BLaER1 treated with 17β-estradiol and CSF1 and Interleukin-3, amounts not matched to agents 10 nM and 100 nM (cell line): ENCODE results near the gene SRP9.

Source experiments
- H3K27ac ChIP-seq, 11 experiments: shearing (Covaris generic); formaldehyde crosslinking; 2 replicates each; pipeline ENCODE4 v1.8.1; 2022
- H3K27me3 ChIP-seq, 11 experiments: shearing (Covaris generic); formaldehyde crosslinking; 2 replicates each; pipeline ENCODE4 v1.8.1; 2022
- H3K36me3 ChIP-seq, 11 experiments: shearing (Covaris generic); formaldehyde crosslinking; 2 replicates each; pipeline ENCODE4 v1.8.1; 2022
- H3K4me1 ChIP-seq, 10 experiments: shearing (Covaris generic); formaldehyde crosslinking; 2 replicates each; pipeline ENCODE4 v1.8.1; 2022
- H3K4me2 ChIP-seq, 11 experiments: shearing (Covaris generic); formaldehyde crosslinking; 2 replicates each; pipeline ENCODE4 v1.8.1; 2022
- H3K4me3 ChIP-seq, 10 experiments: shearing (Covaris generic); formaldehyde crosslinking; 2 replicates each; pipeline ENCODE4 v1.8.1; 2022
- H3K9ac ChIP-seq, 11 experiments: shearing (Covaris generic); formaldehyde crosslinking; 2 replicates each; pipeline ENCODE4 v1.8.1; 2022
- H3K9me3 ChIP-seq, 11 experiments: shearing (Covaris generic); formaldehyde crosslinking; replicated peaks in 1 of 11; 2 replicates each; pipeline ENCODE4 v1.8.1; 2022
- H4K20me1 ChIP-seq, 11 experiments: shearing (Covaris generic); formaldehyde crosslinking; 2 replicates each; pipeline ENCODE4 v1.8.1; 2022
- Cebpa-rat ChIP-seq, 11 experiments: shearing (Covaris generic); IDR thresholded peaks; 2 replicates each; pipeline ENCODE4 v1.8.1; 2022

The SRP9 gene, protein sequence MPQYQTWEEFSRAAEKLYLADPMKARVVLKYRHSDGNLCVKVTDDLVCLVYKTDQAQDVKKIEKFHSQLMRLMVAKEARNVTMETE

DNA sequence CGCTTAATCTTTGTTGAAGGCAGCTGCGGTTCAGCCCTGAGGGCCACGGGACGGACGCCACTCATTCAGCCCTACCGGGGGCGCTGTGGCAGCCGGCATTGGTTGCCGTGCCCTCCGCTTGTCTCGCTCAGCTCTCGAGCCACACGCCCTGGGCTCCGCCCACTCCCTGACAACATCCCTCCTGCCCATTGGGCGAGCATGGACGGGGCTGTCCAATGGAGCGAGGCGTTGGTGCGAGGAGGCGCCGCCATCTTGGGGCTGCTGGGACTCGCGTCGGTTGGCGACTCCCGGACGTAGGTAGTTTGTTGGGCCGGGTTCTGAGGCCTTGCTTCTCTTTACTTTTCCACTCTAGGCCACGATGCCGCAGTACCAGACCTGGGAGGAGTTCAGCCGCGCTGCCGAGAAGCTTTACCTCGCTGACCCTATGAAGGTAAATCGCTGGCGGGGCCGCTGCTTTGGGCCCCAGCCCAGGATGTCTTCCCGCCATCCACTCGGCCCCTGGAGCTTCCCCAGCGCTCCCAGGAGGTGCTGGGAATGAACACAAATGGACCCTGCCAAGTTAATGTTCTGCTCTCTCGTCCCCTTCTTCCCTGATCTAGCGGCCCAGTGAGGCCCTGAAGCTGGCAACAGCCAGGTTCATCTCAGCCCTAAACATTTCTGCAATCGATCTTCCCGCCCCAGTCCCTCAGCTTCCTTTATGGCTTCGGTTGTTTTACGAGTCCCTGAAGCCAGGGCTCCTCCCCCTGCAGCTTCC, at the start of gene SRP9:
SRP9 (plus strand) TSS at position 244 of the 754 bp plus-strand sequence; CDS start at position 359, 115 bp downstream.
- Histone ChIP-seq H3K27ac (peak within 1 kb of the TSS; percentile 93 to 99 (median 97)), H3K27me3 (no peaks in the 10 kb centered on the region), H3K4me1 (peaks cover 42 to 58% (median 52%) of the 10 kb centered on the region in 10 experiments), H3K4me3 (peak within 1 kb of the TSS; percentile 70 to 92 (median 76)), H3K9ac (peak within 1 kb of the TSS; percentile 93 to 99 (median 96)), H3K9me3 (peaks cover 0 to 14% (median 7%) of the 10 kb centered on the region in 11 experiments; a peak in 7 of 22 replicates), H3K4me2 (peak within 1 kb of the TSS; percentile 87 to 97 (median 96)), H4K20me1 (peaks cover 16 to 45% (median 31%) of the 10 kb centered on the region in 11 experiments; a peak in 20 of 22 replicates), H3K36me3 (peaks cover 15 to 41% (median 35%) of the 10 kb centered on the region in 11 experiments)
- TF ChIP-seq Cebpa-rat (IDR thresholded peaks at IDR 0.05) = no peak

DNA sequence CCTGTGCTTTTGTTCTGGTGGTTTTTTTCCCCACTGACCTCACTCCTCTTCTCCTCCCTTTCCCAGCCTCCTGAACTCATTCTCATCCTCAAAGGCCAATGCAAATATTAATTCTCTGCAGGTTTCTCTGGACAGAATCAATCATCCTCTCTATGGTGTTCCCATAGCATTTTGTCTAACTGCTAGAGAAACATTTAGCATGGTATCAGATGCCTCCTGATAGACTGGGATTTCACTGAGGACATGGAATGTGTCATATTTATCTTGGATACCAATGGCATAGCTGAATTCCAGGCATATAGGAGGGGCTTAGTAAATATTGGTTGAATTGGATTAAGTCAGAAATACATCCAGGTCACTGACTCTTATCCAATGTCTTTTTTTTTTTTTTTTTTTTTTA, 46.1 kb upstream of the SRP9 start:
- no peaks in the 10 kb centered on the region for H3K9me3 ChIP-seq
- no peaks in the 10 kb centered on the region for H3K36me3 ChIP-seq
- no peaks in the 10 kb centered on the region for H3K27me3 ChIP-seq
- no peak overlapping the region for H3K4me2 ChIP-seq
- peaks cover 0 to 7% (median 0%) of the 10 kb centered on the region in 10 experiments; a peak in 4 of 20 replicates for H3K4me1 ChIP-seq
- H3K9ac ChIP-seq = no peak overlapping the region
- no peak for TF ChIP-seq Cebpa-rat (IDR thresholded peaks at IDR 0.05)
- H4K20me1 ChIP-seq = no peaks in the 10 kb centered on the region
- H3K27ac ChIP-seq = no peak overlapping the region
- no peak overlapping the region for H3K4me3 ChIP-seq

DNA sequence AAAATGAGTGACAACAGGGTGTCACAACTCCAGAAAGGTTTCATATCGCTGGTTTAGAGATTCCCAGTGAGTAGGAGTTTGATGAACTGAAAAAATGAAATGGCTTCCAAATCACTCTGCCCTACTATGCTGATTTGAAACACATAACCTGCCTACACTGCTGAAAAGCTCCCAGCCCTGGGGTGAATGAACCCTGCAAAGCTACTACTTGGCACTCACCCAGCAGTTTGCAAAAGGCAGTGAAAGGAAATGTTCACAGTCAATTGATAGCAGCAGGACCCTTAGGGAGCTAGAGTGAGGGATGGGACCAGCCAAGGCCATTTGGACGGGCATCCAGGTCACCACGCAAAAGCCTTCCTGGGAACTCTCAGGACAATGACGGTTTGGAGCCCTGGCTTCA, 44.4 kb upstream of the SRP9 start:
- TF ChIP-seq Cebpa-rat (IDR thresholded peaks at IDR 0.05) = no peak
- no peak overlapping the region for H3K9ac ChIP-seq
- no peak overlapping the region for H3K27ac ChIP-seq
- no peaks in the 10 kb centered on the region for H4K20me1 ChIP-seq
- no peaks in the 10 kb centered on the region for H3K9me3 ChIP-seq
- H3K4me1 ChIP-seq = peaks cover 0 to 7% (median 0%) of the 10 kb centered on the region in 10 experiments; a peak in 4 of 20 replicates
- H3K27me3 ChIP-seq = no peaks in the 10 kb centered on the region
- H3K36me3 ChIP-seq = no peaks in the 10 kb centered on the region
- no peak overlapping the region for H3K4me3 ChIP-seq
- no peak overlapping the region for H3K4me2 ChIP-seq

DNA sequence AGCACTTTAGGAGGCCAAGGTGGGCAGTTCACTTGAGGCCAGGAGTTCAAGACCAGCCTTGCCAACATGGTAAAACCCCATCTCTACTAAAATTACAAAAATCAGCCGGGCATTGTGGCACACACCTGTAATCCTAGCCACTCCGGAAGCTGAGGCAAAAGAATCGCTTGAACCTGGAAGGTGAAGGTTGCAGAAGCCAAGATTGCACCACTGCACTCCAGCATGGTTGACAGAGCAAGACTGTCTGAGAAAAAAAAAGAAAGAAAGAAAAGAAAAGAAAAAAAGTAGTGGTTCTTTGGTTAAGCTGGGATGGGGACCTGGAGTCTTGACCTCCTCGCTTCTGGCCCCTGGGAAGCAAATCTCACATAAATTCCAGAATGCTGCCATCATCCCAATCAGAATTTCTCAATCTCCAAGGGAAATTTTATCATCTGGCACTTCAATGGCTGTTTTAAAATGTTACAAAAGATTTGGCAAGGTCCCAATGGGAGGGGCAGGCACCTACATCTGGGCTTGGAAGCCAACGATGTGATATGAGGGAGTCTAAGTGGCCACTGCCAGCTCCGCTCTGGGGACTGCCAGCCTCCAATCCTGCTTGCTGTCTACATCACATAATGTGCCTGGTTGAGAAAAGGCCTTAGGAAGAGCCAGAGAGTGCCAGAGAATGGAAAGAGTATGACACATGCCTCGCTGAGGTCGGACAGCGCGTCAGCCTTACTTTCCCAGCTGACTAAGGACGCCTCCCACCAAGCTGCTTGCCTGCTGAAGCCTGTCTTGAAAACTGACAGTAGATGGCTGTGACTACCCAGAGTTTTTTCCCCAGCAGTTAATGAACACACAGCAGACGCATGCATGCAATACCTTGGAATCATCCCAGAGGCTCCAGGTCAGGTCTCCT, 42.1 kb upstream of the SRP9 start:
- TF ChIP-seq Cebpa-rat (IDR thresholded peaks at IDR 0.05) = no peak
- Histone ChIP-seq H4K20me1 (no peaks in the 10 kb centered on the region), H3K36me3 (no peaks in the 10 kb centered on the region), H3K4me2 (no peak overlapping the region), H3K9ac (no peak overlapping the region), H3K4me3 (no peak overlapping the region), H3K4me1 (peaks cover 0 to 7% (median 0%) of the 10 kb centered on the region in 10 experiments; a peak in 4 of 20 replicates), H3K27me3 (no peaks in the 10 kb centered on the region), H3K9me3 (no peaks in the 10 kb centered on the region), H3K27ac (no peak overlapping the region)

DNA sequence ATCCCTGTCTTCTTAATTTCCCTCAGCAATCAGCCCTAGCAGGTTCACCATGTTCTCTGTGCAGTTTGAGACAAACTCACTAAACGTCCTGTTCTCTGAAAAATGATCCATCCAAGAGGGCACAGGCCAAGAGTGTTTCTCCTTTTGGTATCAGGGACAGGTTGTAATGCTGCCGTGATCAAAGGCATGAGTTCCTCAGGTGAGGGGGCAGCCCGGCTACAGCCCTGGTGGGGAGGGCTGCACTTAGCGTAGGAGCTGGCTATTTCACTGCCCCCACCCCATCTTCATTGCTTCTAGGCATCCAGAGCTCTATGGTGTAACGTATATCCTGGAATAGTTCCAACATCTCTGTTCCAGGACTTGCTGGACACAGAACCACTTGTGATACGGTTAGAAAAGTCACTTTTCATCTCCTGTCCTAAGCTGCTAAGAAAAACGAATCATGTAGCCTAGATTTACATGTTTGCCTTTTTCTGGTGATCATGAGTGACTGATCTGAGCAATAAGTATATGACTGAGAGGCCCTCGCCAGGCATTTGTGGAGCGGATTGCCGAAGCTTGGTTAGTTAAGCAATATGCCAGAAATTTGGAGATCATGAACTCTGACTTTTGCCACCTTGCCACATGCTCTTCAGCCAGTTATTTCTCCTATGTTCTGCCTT, 41.1 kb upstream of the SRP9 start:
- TF ChIP-seq Cebpa-rat (IDR thresholded peaks at IDR 0.05) = no peak
- Histone ChIP-seq H3K27me3 (no peaks in the 10 kb centered on the region), H3K4me1 (peaks cover 0 to 7% (median 0%) of the 10 kb centered on the region in 10 experiments; a peak in 4 of 20 replicates), H3K4me2 (no peak overlapping the region), H3K36me3 (no peaks in the 10 kb centered on the region), H3K4me3 (no peak overlapping the region), H3K27ac (no peak overlapping the region), H3K9ac (no peak overlapping the region), H4K20me1 (no peaks in the 10 kb centered on the region), H3K9me3 (no peaks in the 10 kb centered on the region)

DNA sequence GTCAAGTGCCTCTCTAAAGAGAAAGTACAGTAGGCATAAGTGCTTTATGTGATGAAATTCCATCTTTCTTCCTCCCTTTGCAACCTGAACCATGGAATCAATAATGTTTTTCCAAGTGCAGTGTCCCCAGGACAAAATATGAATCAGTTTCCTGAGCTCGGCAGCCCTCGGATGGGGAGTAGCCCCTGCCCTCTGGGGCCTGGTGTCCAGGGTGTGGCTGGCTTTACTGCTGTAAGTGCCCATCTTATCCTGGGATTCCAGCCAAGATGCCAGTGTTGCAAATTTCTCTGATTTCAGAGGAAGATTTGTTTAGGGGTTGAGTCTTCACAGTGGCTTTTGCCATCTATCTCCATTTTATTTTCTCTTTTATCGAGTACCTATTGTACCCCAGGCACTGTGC, 40.5 kb upstream of the SRP9 start:
- H4K20me1 ChIP-seq = no peaks in the 10 kb centered on the region
- no peak overlapping the region for H3K9ac ChIP-seq
- no peaks in the 10 kb centered on the region for H3K36me3 ChIP-seq
- no peak overlapping the region for H3K4me3 ChIP-seq
- no peaks in the 10 kb centered on the region for H3K9me3 ChIP-seq
- no peak overlapping the region for H3K4me2 ChIP-seq
- no peak for TF ChIP-seq Cebpa-rat (IDR thresholded peaks at IDR 0.05)
- peaks cover 0 to 7% (median 0%) of the 10 kb centered on the region in 10 experiments; a peak in 4 of 20 replicates for H3K4me1 ChIP-seq
- H3K27ac ChIP-seq = no peak overlapping the region
- no peaks in the 10 kb centered on the region for H3K27me3 ChIP-seq

DNA sequence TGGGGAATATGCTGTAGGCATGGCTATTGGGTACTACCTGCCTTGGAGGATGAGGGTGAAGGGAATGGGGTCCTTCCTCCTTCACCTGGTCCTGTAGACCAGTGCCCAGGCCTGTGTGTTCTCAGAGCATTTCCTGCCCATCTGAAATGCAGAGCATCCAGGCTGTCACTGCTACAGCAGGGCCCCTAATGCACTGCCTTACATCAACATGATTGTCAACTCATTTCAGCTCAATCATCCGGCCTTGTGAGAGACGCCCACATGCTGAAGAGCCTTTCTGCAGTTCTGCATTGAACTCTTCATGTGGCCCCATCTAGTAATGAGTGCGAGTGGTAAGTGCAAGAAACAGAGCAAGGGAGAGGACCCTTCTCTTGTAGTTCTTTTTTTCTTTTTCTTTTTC, 39.8 kb upstream of the SRP9 start:
- H3K27me3 ChIP-seq = no peaks in the 10 kb centered on the region
- no peak overlapping the region for H3K9ac ChIP-seq
- no peaks in the 10 kb centered on the region for H3K9me3 ChIP-seq
- no peak for TF ChIP-seq Cebpa-rat (IDR thresholded peaks at IDR 0.05)
- no peaks in the 10 kb centered on the region for H3K36me3 ChIP-seq
- H3K4me1 ChIP-seq = peaks cover 0 to 5% (median 0%) of the 10 kb centered on the region in 10 experiments; a peak in 3 of 20 replicates
- H4K20me1 ChIP-seq = no peaks in the 10 kb centered on the region
- no peak overlapping the region for H3K4me3 ChIP-seq
- H3K4me2 ChIP-seq = no peak overlapping the region
- no peak overlapping the region for H3K27ac ChIP-seq

DNA sequence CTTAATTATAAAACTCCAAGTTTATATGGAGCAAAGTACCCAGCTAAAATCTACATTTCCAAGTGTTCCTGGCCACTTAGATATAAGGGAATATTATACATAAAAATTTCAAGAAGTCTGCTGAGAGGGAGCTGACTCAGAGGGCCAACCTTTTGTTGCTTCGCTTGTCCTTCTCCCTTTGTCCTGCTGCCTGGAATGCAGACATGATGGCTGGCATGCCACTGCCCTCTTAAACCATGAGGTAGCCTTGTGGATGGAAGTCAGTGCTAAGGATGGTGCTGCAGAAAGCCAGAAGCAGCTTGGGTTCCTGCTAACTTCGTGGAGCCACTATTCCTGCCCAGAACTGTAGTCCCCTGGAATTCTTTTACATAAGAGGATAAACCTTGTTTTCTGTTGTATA, 38.9 kb upstream of the SRP9 start:
- no peak overlapping the region for H3K4me2 ChIP-seq

More for the DNA sequence above, 38.9 kb upstream of the SRP9 start:
- Histone ChIP-seq H3K36me3 (no peaks in the 10 kb centered on the region), H3K27me3 (no peaks in the 10 kb centered on the region), H3K9ac (no peak overlapping the region), H4K20me1 (no peaks in the 10 kb centered on the region), H3K4me3 (no peak overlapping the region), H3K9me3 (no peaks in the 10 kb centered on the region), H3K4me1 (0 out of 20 replicates have a peak, but pooled peaks cover 0 to 4% (median 0%) of the 10 kb centered on the region in 10 experiments), H3K27ac (no peak overlapping the region)
- TF ChIP-seq Cebpa-rat (IDR thresholded peaks at IDR 0.05) = no peak
